Upper lobe of left lung (tissue), 6 donors: ENCODE data around the gene UBASH3B. TPM values are rescaled to one million over a fixed set of nuclear protein-coding genes. Genes with fewer than 3 reads are reported as not detected.
A peak's percentile ranks its signal among the peaks of the same experiment; 100 is the strongest.

Experiments
- ATAC-seq, 2 donors: fragments of 200-7000 bp; cut with Tn5 transposase; one replicate each; pipeline ENCODE4 v1.9.1; 2022; ENCODE audit warnings: mild to moderate bottlenecking in 2 of 2, moderate library complexity in 2 of 2; ENCODE audit not compliant: low FRiP score in 2 of 2
- DNase-seq, 2 donors: peaks; one replicate each; pipeline ENCODE4 v3.0.0-alpha.2; 2019 to 2020
- H3K27ac ChIP-seq, 4 donors: fragments of 200-600 bp; sonication (generic); one replicate each; pipeline ENCODE4 v1.5.1; 2016 to 2019
- H3K27me3 ChIP-seq, 4 donors: fragments of 200-600 bp; sonication (generic); one replicate each; pipeline ENCODE4 v1.5.1; 2017 to 2019
- H3K36me3 ChIP-seq, 4 donors: fragments of 200-600 bp; sonication (generic); one replicate each; pipeline ENCODE4 v1.5.1; 2016 to 2019
- H3K4me1 ChIP-seq, 4 donors: fragments of 200-600 bp; sonication (generic); one replicate each; pipeline ENCODE4 v1.5.1; 2018 to 2019
- H3K4me3 ChIP-seq, 4 donors: fragments of 200-600 bp; sonication (generic); one replicate each; pipeline ENCODE4 v1.5.1; 2017 to 2019; ENCODE audit warnings: mild to moderate bottlenecking in 2 of 4, moderate library complexity in 1 of 4
- H3K9me3 ChIP-seq, 4 donors: fragments of 200-600 bp; sonication (generic); one replicate each; pipeline ENCODE4 v1.5.1; 2018 to 2019
- CTCF ChIP-seq, 6 experiments: fragments of 450-650 bp in 4 of 6; fragments of 200-600 bp in 2 of 6; sonication (generic) in 2 of 6; IDR thresholded peaks; one replicate each; pipeline ENCODE4 v1.5.1; 2016 to 2019; ENCODE audit warnings: antibody characterized with exemption in 6 of 6
- EP300 ChIP-seq, 4 donors: sonication (generic); formaldehyde crosslinking; IDR thresholded peaks; one replicate each; pipeline ENCODE4 v1.5.1; 2017; ENCODE audit warnings: antibody characterized with exemption in 4 of 4, control low read depth in 2 of 4
- POLR2A ChIP-seq, 4 donors: fragments of 450-650 bp; IDR thresholded peaks; one replicate each; pipeline ENCODE4 v1.5.1; 2016 to 2017; ENCODE audit warnings: antibody characterized with exemption in 4 of 4, mild to moderate bottlenecking in 2 of 4
- POLR2AphosphoS5 ChIP-seq, 2 donors: sonication (generic); formaldehyde crosslinking; IDR thresholded peaks; one replicate each; pipeline ENCODE4 v1.5.1; 2017; ENCODE audit warnings: antibody characterized with exemption in 2 of 2
- WGBS, 2 donors: methylation state at CpG; one replicate each; pipeline ENCODE4 v1.1.5; 2017 to 2018; 5-methylcytosine and 5-hydroxymethylcytosine counted together
- total RNA-seq, 6 donors: library from RNA; depleted of rRNA in 4 of 6; stranded (reverse); fragments of >200 nt in 4 of 6; gene quantifications; one replicate each; pipeline versions ENCODE4 v1.1.0 to v1.2.1, GENCODE V29; 2016 to 2021
- donor health status: DM: no; HTN: no; CAD: no; lungs with moderate emphysema.
- donor health status: DM: no; HTN: yes; CAD: no; lungs with severe emphysema.

Gene UBASH3B
- total RNA-seq, 6 donors from 2014 or later = 24.0 to 54.2 (median 40.4) TPM

GRCh38 chr11:122754553-122755322 lies 99.2 kb downstream of the UBASH3B start:
- TF ChIP-seq POLR2AphosphoS5 (IDR thresholded peaks at IDR 0.05) (no peak), CTCF (IDR thresholded peaks at IDR 0.05) (peak in 5 of 6 experiments; percentile 29 to 46 (median 32))
- H3K27me3 ChIP-seq = no peaks in the 10 kb centered on the region
- no peak overlapping the region for H3K27ac ChIP-seq
- 90 to 94% methylated on average over 14 to 16 of the region's 16 CpGs for WGBS, 2 donors
- DNase-seq (no peak), ATAC-seq (peak in 1 of 2 donors; percentile 33)
- no peaks in the 10 kb centered on the region for H3K9me3 ChIP-seq
- peaks cover 4 to 16% (median 6%) of the 10 kb centered on the region in 4 donors for H3K4me1 ChIP-seq
- H3K36me3 ChIP-seq = no peaks in the 10 kb centered on the region
- H3K4me3 ChIP-seq = no peak overlapping the region

DNA sequence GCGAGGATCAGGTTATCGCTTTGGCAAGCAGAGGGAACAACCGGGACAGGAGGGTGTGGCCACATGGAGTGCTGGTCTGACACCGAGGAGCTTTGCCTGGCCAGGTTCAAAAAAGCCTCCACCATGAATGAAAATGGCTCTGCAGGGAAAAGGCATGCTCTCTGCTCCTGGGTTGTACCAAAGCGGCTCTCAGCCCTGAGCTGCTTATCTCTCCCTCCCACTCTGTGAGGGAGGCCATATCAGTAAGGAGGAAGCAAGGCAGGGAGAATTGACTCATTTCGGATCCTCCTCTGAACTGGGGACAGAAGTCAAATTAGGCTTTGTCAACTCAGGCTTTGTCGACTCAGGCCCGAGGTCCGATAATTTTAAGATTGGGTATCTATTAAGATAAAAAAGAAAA lies 99.9 kb downstream of the UBASH3B start:
- Histone ChIP-seq H3K36me3 (no peaks in the 10 kb centered on the region), H3K4me3 (no peak overlapping the region), H3K9me3 (no peaks in the 10 kb centered on the region), H3K4me1 (peaks cover 4 to 16% (median 6%) of the 10 kb centered on the region in 4 donors), H3K27ac (peak overlapping the region in 1 of 4 donors; percentile 14), H3K27me3 (no peaks in the 10 kb centered on the region)
- DNase-seq (no peak), ATAC-seq (peak in 1 of 2 donors; percentile 67)
- 74 to 85% methylated on average over 9 of the region's 9 CpGs for WGBS, 2 donors
- TF ChIP-seq POLR2AphosphoS5 (IDR thresholded peaks at IDR 0.05) (no peak), CTCF (IDR thresholded peaks at IDR 0.05) (no peak), EP300 (IDR thresholded peaks at IDR 0.05) (no peak), POLR2A (IDR thresholded peaks at IDR 0.05) (no peak)

DNA sequence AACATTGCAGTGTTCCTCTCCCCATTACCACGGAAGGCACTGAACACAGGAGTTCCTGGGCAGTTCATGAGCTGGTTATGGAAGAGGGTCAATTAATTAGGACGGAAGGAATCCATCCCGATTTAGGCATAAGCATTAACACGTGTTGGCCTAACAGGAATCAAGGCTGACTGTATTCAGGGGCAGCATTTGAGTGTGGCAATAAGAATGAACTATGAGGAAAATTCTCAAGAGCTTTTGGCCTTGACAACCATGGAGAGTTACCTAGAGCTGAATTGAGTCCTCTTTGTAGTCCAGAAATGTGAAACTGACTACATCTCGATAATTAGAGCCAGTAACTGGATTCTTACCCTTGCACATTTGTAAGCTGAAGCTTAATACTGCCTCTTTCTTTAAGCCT lies 100.4 kb downstream of the UBASH3B start:
- Histone ChIP-seq H3K36me3 (no peaks in the 10 kb centered on the region), H3K4me1 (peaks cover 4 to 16% (median 6%) of the 10 kb centered on the region in 4 donors), H3K4me3 (no peak overlapping the region), H3K27ac (peak overlapping the region in 2 of 4 donors; percentile 19 to 32), H3K27me3 (no peaks in the 10 kb centered on the region), H3K9me3 (no peaks in the 10 kb centered on the region)
- TF ChIP-seq EP300 (IDR thresholded peaks at IDR 0.05) = no peak
- no peak for DNase-seq
- no peak for ATAC-seq
- WGBS, 2 donors = 78 to 81% methylated on average over 5 of the region's 5 CpGs

- Histone ChIP-seq H3K9me3 (no peaks in the 10 kb centered on the region), H3K4me1 (peaks cover 4 to 16% (median 6%) of the 10 kb centered on the region in 4 donors), H3K27ac (peak overlapping the region in 2 of 4 donors; percentile 19 to 32), H3K36me3 (no peaks in the 10 kb centered on the region), H3K27me3 (no peaks in the 10 kb centered on the region), H3K4me3 (no peak overlapping the region)
- TF ChIP-seq POLR2A (IDR thresholded peaks at IDR 0.05) = no peak
- TF ChIP-seq CTCF (IDR thresholded peaks at IDR 0.05) = peak in 4 of 6 experiments; percentile 31 to 41 (median 34)
- peak in 1 of 2 donors; percentile 74 for DNase-seq
- ATAC-seq = peak; percentile 83 to 90
These were observed 100.9 kb downstream of the UBASH3B start for GRCh38 chr11:122756417-122756816.

GRCh38 chr11:122757201-122757600 lies 101.7 kb downstream of the UBASH3B start:
- Histone ChIP-seq H3K36me3 (no peaks in the 10 kb centered on the region), H3K27me3 (no peaks in the 10 kb centered on the region), H3K27ac (no peak overlapping the region), H3K4me3 (no peak overlapping the region), H3K4me1 (peaks cover 4 to 16% (median 6%) of the 10 kb centered on the region in 4 donors), H3K9me3 (no peaks in the 10 kb centered on the region)
- DNase-seq (no peak), ATAC-seq (no peak)
- 88 to 100% methylated on average over 3 of the region's 3 CpGs for WGBS, 2 donors
- TF ChIP-seq POLR2AphosphoS5 (IDR thresholded peaks at IDR 0.05) (no peak), EP300 (IDR thresholded peaks at IDR 0.05) (no peak), CTCF (IDR thresholded peaks at IDR 0.05) (no peak), POLR2A (IDR thresholded peaks at IDR 0.05) (no peak)
